Mucosa of descending colon (tissue), 3 donors: ENCODE measurements around the gene JAZF1. TPM values are rescaled to one million over a fixed set of nuclear protein-coding genes. Genes with fewer than 3 reads are reported as not detected.
A peak's percentile ranks its signal among the peaks of the same experiment; 100 is the strongest.

Source experiments
- ATAC-seq: fragments of 200-7000 bp; cut with Tn5 transposase; one replicate; pipeline ENCODE4 v1.9.1; 2020; ENCODE audit warnings: mild to moderate bottlenecking, moderate library complexity
- DNase-seq, 3 donors: peaks; one replicate each; pipeline ENCODE4 v3.0.0-alpha.2; 2020
- H3K36me3 ChIP-seq: fragments of 200-600 bp; one replicate; pipeline ENCODE4 v1.8.0; 2021; ENCODE audit warnings: low read depth, mild to moderate bottlenecking
- H3K4me1 ChIP-seq: fragments of 200-600 bp; one replicate; pipeline ENCODE4 v1.8.0; 2021; ENCODE audit warnings: low read depth, mild to moderate bottlenecking
- H3K4me3 ChIP-seq: fragments of 200-600 bp; one replicate; pipeline ENCODE4 v1.8.0; 2021; ENCODE audit warnings: mild to moderate bottlenecking
- H3K9me3 ChIP-seq: fragments of 200-600 bp; one replicate; pipeline ENCODE4 v1.8.0; 2021; ENCODE audit warnings: mild to moderate bottlenecking
- intact Hi-C, 2 donors: fragments of 100-400 bp; cut with DNase I in 1 of 2; cut with micrococcal nuclease in 1 of 2; formaldehyde crosslinking; loops; one replicate each; pipeline versions ENCODE4 v1.11.0 to v1.11.1; 2022; cut with DNase I, micrococcal nuclease
- total RNA-seq, 3 donors: library from RNA; stranded (reverse); fragmentation: NEBNext Ultra II Directional in 2 of 3; extraction: Animal tissue kit (Norgen Biotek cat#: 25700) in 2 of 3; gene quantifications; one replicate each; pipeline versions ENCODE4 v1.2.1 to v1.2.4, GENCODE V29; 2021 to 2023
- TF ChIP-seq, protein P1 (sequence below): fragments of 200-600 bp; IDR thresholded peaks from one replicate; pipeline ENCODE4 v1.8.0; 2022; ENCODE audit warnings: antibody characterized with exemption, mild to moderate bottlenecking
- donor health status: DM: no; HTN: no; CAD: no; lungs with moderate emphysema.
- donor health status: DM: no; HTN: no; CAD: no.
- donor health status: DM: no; HTN: yes; CAD: no.

JAZF1 gene
- total RNA-seq, 3 donors from 2014 or later, result 4.9 to 68.4 (median 6.4) TPM

DNA sequence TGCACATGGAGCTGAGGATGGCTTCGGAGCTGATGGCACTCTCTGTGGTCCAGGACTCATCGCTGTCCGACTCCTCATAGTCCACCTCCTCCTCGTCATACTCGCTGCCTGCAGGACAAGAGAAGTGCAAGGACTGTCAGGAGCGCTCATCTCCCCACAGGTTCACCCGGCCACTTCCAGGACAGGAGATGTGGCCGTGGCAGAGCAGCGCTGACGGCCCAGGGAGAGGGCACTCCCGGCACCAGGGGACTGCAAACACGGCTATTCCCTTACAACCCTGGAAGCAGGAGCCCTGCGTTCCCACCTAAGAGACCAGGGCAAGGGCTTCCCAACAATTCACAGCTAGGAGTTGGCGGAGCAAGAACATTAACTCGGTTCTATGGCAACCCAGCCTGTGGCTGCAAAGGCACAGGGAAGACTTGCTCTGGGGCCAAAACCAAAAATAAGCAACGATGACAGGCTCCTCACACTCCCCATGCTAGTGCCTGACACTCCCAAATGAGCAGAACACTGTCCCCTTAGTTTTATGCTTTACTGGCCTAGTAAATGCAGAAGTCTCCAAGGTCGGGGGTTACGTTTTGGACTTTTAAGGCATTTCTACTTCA, 339.7 kb downstream of the JAZF1 start:
- Histone ChIP-seq H3K9me3 (no peaks in the 10 kb centered on the region), H3K4me3 (no peak overlapping the region), H3K4me1 (no peaks in the 10 kb centered on the region), H3K36me3 (no peaks in the 10 kb centered on the region)
- DNase-seq (no peak), ATAC-seq (no peak)
- TF ChIP-seq, protein P1, sequence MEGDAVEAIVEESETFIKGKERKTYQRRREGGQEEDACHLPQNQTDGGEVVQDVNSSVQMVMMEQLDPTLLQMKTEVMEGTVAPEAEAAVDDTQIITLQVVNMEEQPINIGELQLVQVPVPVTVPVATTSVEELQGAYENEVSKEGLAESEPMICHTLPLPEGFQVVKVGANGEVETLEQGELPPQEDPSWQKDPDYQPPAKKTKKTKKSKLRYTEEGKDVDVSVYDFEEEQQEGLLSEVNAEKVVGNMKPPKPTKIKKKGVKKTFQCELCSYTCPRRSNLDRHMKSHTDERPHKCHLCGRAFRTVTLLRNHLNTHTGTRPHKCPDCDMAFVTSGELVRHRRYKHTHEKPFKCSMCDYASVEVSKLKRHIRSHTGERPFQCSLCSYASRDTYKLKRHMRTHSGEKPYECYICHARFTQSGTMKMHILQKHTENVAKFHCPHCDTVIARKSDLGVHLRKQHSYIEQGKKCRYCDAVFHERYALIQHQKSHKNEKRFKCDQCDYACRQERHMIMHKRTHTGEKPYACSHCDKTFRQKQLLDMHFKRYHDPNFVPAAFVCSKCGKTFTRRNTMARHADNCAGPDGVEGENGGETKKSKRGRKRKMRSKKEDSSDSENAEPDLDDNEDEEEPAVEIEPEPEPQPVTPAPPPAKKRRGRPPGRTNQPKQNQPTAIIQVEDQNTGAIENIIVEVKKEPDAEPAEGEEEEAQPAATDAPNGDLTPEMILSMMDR, result no peak
- intact Hi-C loops, result no loop called here

DNA sequence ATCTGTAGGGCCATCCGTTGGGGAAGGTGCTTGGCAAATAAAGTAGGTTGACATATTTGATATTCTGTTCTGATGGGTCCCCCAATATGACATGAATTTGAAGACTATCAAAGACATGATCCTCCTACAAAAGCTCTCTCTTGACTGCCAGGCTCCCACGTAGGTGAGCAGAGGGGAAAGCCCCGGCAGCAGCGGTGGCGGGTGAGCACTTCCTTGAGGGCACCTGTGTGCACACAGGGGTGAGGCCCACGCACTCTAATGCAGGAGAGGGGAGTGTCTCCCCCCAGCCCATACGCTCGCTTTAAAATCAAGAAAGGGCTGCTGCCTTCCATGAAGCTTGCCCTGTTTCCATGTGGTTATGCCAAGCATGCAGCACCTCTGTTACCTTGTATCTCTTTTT, 340.3 kb downstream of the JAZF1 start:
- TF ChIP-seq, protein P1, result no peak
- Histone ChIP-seq H3K4me1 (no peaks in the 10 kb centered on the region), H3K4me3 (no peak overlapping the region), H3K36me3 (no peaks in the 10 kb centered on the region), H3K9me3 (no peaks in the 10 kb centered on the region)
- DNase-seq, result no peak
- intact Hi-C loops, result no loop called here
- ATAC-seq, result no peak

DNA sequence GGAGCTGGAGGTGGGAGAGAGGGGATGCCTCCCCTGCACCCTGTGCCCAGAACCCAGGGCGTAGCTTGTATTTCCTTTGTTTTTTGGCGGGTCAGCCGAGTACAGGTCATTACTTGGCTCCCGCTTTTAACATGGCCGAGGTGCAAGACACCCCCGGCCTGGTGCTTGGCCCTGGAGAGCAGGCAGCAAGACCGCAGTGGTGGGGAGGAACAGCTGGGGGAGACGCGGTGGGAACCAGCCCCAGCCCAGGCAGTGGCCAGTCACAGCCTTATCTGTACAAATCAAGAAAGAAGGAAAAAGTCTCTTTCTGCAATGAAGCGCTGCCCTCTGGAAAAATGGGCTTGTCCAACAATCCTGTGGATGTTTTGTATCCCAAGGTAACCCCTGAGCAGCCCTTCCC, 341.5 kb downstream of the JAZF1 start:
- no peaks in the 10 kb centered on the region for H3K9me3 ChIP-seq
- intact Hi-C loops, result no loop called here
- TF ChIP-seq, protein P1, result no peak

DNA sequence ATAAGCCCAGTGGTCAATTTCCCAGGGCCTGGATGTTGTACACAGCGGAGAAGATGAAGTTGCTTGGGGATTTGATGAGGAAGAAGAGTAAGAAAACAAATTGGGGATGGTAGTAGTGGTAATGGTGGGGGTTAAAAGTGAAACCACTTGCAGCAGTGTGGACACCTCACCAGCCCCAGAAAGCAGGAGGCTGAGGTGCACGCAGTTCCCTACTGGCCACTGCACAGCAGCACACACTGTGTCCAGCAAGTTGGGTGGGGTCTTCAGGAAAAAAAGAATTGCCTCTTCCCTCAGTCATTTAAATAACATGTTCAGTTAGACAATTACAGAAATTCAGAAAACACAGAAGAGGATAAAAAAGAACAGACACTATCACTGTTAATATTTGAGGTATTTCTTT, 344.1 kb downstream of the JAZF1 start:
- intact Hi-C loops, result no loop called here
- TF ChIP-seq, protein P1, result no peak
- Histone ChIP-seq H3K4me1 (no peaks in the 10 kb centered on the region), H3K9me3 (no peaks in the 10 kb centered on the region), H3K4me3 (no peak overlapping the region), H3K36me3 (no peaks in the 10 kb centered on the region)
- DNase-seq (no peak), ATAC-seq (peak; percentile 17)

More for the DNA sequence above, 341.5 kb downstream of the JAZF1 start:
- no peaks in the 10 kb centered on the region for H3K36me3 ChIP-seq
- no peak overlapping the region for H3K4me3 ChIP-seq
- ATAC-seq, result no peak
- no peak for DNase-seq
- H3K4me1 ChIP-seq, result no peaks in the 10 kb centered on the region

DNA sequence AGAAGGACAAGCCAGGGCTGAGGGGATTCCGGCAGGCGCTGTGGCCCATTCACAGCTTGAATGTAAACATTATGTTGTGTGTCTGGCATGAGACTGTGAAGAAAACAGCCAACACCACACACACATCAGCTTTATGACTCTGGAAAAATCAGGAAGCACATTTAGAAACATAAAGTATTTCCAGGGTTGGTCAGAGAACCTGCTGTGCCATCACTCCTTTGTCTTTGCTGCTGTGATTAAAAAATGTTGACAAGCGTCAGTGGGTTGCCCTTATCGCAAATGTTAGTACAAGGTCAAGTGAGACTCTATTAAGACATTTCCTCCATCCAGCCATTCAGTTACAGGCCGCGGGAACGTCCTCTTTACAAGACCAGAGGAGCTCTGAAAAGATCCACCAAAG, 345.2 kb downstream of the JAZF1 start:
- DNase-seq (no peak), ATAC-seq (no peak)
- H3K4me3 ChIP-seq, result no peak overlapping the region
- no peaks in the 10 kb centered on the region for H3K4me1 ChIP-seq
- TF ChIP-seq, protein P1, result no peak
- H3K36me3 ChIP-seq, result no peaks in the 10 kb centered on the region
- intact Hi-C loops, result no loop called here
- H3K9me3 ChIP-seq, result no peaks in the 10 kb centered on the region
